ENCODE results near the gene SPTLC1. TPM values are rescaled to one million over a fixed set of nuclear protein-coding genes. Genes with fewer than 3 reads are reported as not detected.

The SPTLC1 gene, protein sequence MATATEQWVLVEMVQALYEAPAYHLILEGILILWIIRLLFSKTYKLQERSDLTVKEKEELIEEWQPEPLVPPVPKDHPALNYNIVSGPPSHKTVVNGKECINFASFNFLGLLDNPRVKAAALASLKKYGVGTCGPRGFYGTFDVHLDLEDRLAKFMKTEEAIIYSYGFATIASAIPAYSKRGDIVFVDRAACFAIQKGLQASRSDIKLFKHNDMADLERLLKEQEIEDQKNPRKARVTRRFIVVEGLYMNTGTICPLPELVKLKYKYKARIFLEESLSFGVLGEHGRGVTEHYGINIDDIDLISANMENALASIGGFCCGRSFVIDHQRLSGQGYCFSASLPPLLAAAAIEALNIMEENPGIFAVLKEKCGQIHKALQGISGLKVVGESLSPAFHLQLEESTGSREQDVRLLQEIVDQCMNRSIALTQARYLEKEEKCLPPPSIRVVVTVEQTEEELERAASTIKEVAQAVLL
- total RNA-seq, result 69.4 and 76.2 TPM in 2 replicates

DNA sequence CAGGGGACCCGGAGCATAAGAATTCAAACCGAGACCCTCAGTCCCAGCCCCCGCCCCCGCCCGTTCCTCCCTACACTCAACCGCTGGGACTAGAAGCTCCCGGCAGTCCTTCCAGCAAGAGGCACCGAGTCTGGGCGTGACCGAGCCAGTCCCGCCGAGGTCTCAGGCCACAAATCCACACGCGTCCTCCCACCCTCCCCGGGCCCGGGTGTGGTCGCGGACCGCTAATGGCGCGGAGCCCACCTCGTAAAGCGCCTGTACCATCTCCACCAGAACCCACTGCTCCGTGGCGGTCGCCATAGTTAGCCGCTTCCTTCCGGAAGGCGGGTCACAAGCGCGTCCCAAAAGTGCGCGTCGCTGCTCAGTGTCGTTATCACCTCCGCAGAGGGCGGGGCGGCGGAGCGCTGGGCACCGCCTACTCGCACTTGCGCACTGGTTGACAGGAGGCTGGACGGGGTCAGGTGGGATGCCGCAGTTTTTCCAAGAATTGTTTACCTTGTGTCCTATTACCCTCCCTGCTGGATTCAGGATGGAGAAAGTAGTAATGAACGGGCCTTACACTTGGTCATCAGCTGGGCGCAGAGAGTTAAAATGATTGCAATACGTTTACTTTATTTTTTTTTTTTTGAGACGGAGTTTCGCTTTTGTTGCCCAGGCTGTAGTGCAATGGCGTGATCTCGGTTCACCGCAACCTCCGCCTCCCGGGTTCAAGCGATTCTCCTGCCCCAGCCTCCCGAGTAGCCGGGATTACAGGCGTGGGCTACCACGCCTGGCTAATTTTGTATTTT is at the start of gene SPTLC1:
SPTLC1 (minus strand) TSS at position 343 of the 788 bp plus-strand sequence; CDS start at position 300, 43 bp downstream.

Other genes with a start within 250 kb of the SPTLC1 start
- gene ROR2, start 165.2 kb downstream of the SPTLC1 start, total RNA-seq, result 16.5 and 16.8 TPM in 2 replicates
- gene IARS1, start 178.3 kb upstream of the SPTLC1 start, total RNA-seq, result 183 and 186 TPM in 2 replicates
- gene NOL8, start 209.9 kb upstream of the SPTLC1 start, total RNA-seq, result 12.6 and 18.7 TPM in 2 replicates
- 6.8 and 10.6 TPM in 2 replicates for gene CENPP, start 210.5 kb upstream of the SPTLC1 start, total RNA-seq